ENCODE measurements around the gene PRRT1.

The PRRT1 gene

DNA sequence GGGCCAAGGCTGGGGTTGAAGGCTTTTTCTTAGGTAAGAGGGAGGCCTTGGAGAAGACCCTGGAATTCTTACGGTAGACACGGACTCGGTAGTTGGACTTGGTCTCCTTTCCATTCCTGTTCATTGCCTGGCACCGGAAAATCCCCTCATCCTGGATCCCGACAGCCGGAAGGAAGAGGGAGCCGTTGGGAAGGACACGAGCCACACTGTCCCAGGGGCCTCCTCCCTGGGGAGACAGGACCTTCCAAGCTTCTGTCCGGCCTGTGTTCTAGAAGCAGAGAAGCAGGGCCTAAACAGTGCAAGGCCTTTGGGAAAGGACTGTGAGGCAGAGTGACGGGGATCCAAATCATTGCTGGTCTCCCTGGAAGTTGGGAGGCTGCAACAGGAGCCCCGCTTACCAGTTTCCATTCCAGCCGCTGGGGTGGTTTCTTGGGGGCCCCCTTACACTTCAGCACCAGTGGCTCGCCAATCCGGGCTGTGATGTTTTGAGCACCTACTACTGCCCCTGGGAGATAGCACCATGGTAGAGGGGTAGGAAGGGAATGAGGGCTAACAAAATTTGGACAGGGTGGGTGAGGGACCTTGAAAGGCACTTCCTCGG, 31.8 kb upstream of the PRRT1 start:
- Histone ChIP-seq H3K4ac (ENCODE audit: low read depth in 1 of 2, low read length in 2 of 2) (no peak overlapping the region), H2BK12ac (ENCODE audit: low read length in 2 of 2) (no peak overlapping the region), H3K27me3 (ENCODE audit: control insufficient read depth in 1 of 2, insufficient read depth in 1 of 2, low read length in 2 of 2) (no peaks in the 10 kb centered on the region), H3K9ac (ENCODE audit: low read length) (peak overlapping the region; percentile 36), H3K4me3 (ENCODE audit: insufficient read depth in 1 of 2, low read depth in 1 of 2, low read length in 2 of 2) (no peak overlapping the region), H4K91ac (ENCODE audit: low read length) (no peak overlapping the region), H3K36me3 (ENCODE audit: control insufficient read depth in 1 of 2, insufficient read depth in 2 of 2, low read depth in 1 of 2, low read length in 2 of 2) (peaks cover 67 to 68% of the 10 kb centered on the region in 2 experiments), H2AFZ (ENCODE audit: low read depth, low read length) (no peak overlapping the region), H3K27ac (ENCODE audit: low read length, poor library complexity, severe bottlenecking) (no peak overlapping the region), H3K18ac (ENCODE audit: low read depth in 1 of 2, low read length in 2 of 2) (no peak overlapping the region), H3K4me2 (ENCODE audit: low read length, poor library complexity, severe bottlenecking) (no peak overlapping the region), H2BK15ac (ENCODE audit: low read depth, poor library complexity, severe bottlenecking) (no peak overlapping the region), H3K9me3 (ENCODE audit: control insufficient read depth, low read length) (no peaks in the 10 kb centered on the region), H4K8ac (ENCODE audit: low read length) (no peak overlapping the region), H3K79me1 (replicated peaks; ENCODE audit: low read length, poor library complexity, severe bottlenecking) (peaks cover 36% of the 10 kb centered on the region), H3K14ac (ENCODE audit: low read length in 2 of 2) (no peak overlapping the region), H2BK120ac (ENCODE audit: low read depth, low read length) (no peak overlapping the region), H2AK5ac (ENCODE audit: low read length, severe bottlenecking) (no peak overlapping the region), H3K23ac (ENCODE audit: low read length in 2 of 2) (no peak overlapping the region), H3K4me1 (ENCODE audit: control insufficient read depth, insufficient read depth, low read depth, low read length) (peaks cover 25% of the 10 kb centered on the region), H2BK5ac (ENCODE audit: low read depth, low read length, poor library complexity, severe bottlenecking) (no peak overlapping the region)
- 95% methylated on average over 15 of the region's 15 CpGs for WGBS
- DNase-seq = no peak

GRCh38 chr6:32183030-32183429, 31.3 kb upstream of the PRRT1 start:
- H2AFZ ChIP-seq (ENCODE audit: low read depth, low read length) = no peak overlapping the region
- H3K4me3 ChIP-seq (ENCODE audit: insufficient read depth in 1 of 2, low read depth in 1 of 2, low read length in 2 of 2) = no peak overlapping the region
- no peak overlapping the region for H3K4me2 ChIP-seq (ENCODE audit: low read length, poor library complexity, severe bottlenecking)
- H3K4ac ChIP-seq (ENCODE audit: low read depth in 1 of 2, low read length in 2 of 2) = no peak overlapping the region
- peaks cover 37% of the 10 kb centered on the region for H3K79me1 ChIP-seq (replicated peaks; ENCODE audit: low read length, poor library complexity, severe bottlenecking)
- H2AK5ac ChIP-seq (ENCODE audit: low read length, severe bottlenecking) = no peak overlapping the region
- H3K27ac ChIP-seq (ENCODE audit: low read length, poor library complexity, severe bottlenecking) = no peak overlapping the region
- no peak overlapping the region for H4K91ac ChIP-seq (ENCODE audit: low read length)
- no peaks in the 10 kb centered on the region for H3K9me3 ChIP-seq (ENCODE audit: control insufficient read depth, low read length)
- WGBS = 97% methylated on average over 3 of the region's 3 CpGs
- H3K27me3 ChIP-seq (ENCODE audit: control insufficient read depth in 1 of 2, insufficient read depth in 1 of 2, low read length in 2 of 2) = no peaks in the 10 kb centered on the region
- no peak overlapping the region for H2BK5ac ChIP-seq (ENCODE audit: low read depth, low read length, poor library complexity, severe bottlenecking)
- no peak overlapping the region for H2BK120ac ChIP-seq (ENCODE audit: low read depth, low read length)
- DNase-seq = no peak
- peaks cover 21% of the 10 kb centered on the region for H3K4me1 ChIP-seq (ENCODE audit: control insufficient read depth, insufficient read depth, low read depth, low read length)
- no peak overlapping the region for H3K14ac ChIP-seq (ENCODE audit: low read length in 2 of 2)
- H3K18ac ChIP-seq (ENCODE audit: low read depth in 1 of 2, low read length in 2 of 2) = no peak overlapping the region
- no peak overlapping the region for H2BK15ac ChIP-seq (ENCODE audit: low read depth, poor library complexity, severe bottlenecking)
- H2BK12ac ChIP-seq (ENCODE audit: low read length in 2 of 2) = no peak overlapping the region
- H3K9ac ChIP-seq (ENCODE audit: low read length) = peak overlapping the region; percentile 36
- no peak overlapping the region for H4K8ac ChIP-seq (ENCODE audit: low read length)
- H3K36me3 ChIP-seq (ENCODE audit: control insufficient read depth in 1 of 2, insufficient read depth in 2 of 2, low read depth in 1 of 2, low read length in 2 of 2) = peaks cover 64 to 67% of the 10 kb centered on the region in 2 experiments
- no peak overlapping the region for H3K23ac ChIP-seq (ENCODE audit: low read length in 2 of 2)

DNA sequence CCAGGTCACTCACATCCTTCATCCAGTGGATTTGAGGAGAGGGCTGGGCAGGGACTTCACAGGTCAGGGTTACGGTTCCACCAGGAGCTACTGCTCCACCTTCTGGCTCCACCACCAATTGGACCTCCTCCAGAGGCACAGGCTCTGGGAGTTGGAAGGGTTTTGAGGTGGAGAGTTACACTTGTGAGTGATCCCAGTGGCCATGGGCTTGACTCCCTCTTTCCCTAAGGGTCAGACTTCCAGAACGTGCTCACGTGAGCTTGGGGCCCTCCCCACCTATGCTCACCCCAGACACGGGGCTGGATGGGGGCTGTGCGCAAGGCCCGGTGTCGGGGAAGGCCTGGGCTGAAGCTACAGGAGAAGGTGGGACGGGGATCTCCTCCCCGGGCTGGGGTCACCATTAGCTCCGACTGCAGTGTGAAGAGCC, 30.8 kb upstream of the PRRT1 start:
- H3K4me1 ChIP-seq (ENCODE audit: control insufficient read depth, insufficient read depth, low read depth, low read length) = peaks cover 17% of the 10 kb centered on the region
- no peak overlapping the region for H2BK120ac ChIP-seq (ENCODE audit: low read depth, low read length)
- H2AK5ac ChIP-seq (ENCODE audit: low read length, severe bottlenecking) = no peak overlapping the region
- no peak overlapping the region for H3K18ac ChIP-seq (ENCODE audit: low read depth in 1 of 2, low read length in 2 of 2)
- no peak overlapping the region for H3K23ac ChIP-seq (ENCODE audit: low read length in 2 of 2)
- no peaks in the 10 kb centered on the region for H3K27me3 ChIP-seq (ENCODE audit: control insufficient read depth in 1 of 2, insufficient read depth in 1 of 2, low read length in 2 of 2)
- no peak overlapping the region for H2BK5ac ChIP-seq (ENCODE audit: low read depth, low read length, poor library complexity, severe bottlenecking)
- no peak overlapping the region for H2BK12ac ChIP-seq (ENCODE audit: low read length in 2 of 2)
- no peak overlapping the region for H2BK15ac ChIP-seq (ENCODE audit: low read depth, poor library complexity, severe bottlenecking)
- no peak overlapping the region for H3K4ac ChIP-seq (ENCODE audit: low read depth in 1 of 2, low read length in 2 of 2)
- H3K79me1 ChIP-seq (replicated peaks; ENCODE audit: low read length, poor library complexity, severe bottlenecking) = peaks cover 35% of the 10 kb centered on the region
- no peak overlapping the region for H3K14ac ChIP-seq (ENCODE audit: low read length in 2 of 2)
- WGBS = 96% methylated on average over 9 of the region's 10 CpGs
- H3K9me3 ChIP-seq (ENCODE audit: control insufficient read depth, low read length) = no peaks in the 10 kb centered on the region
- H3K9ac ChIP-seq (ENCODE audit: low read length) = peak overlapping the region; percentile 36
- no peak overlapping the region for H4K8ac ChIP-seq (ENCODE audit: low read length)
- DNase-seq = no peak
- H3K4me3 ChIP-seq (ENCODE audit: insufficient read depth in 1 of 2, low read depth in 1 of 2, low read length in 2 of 2) = no peak overlapping the region
- no peak overlapping the region for H3K27ac ChIP-seq (ENCODE audit: low read length, poor library complexity, severe bottlenecking)
- H3K36me3 ChIP-seq (ENCODE audit: control insufficient read depth in 1 of 2, insufficient read depth in 2 of 2, low read depth in 1 of 2, low read length in 2 of 2) = peaks cover 60 to 62% of the 10 kb centered on the region in 2 experiments
- H4K91ac ChIP-seq (ENCODE audit: low read length) = no peak overlapping the region
- H2AFZ ChIP-seq (ENCODE audit: low read depth, low read length) = no peak overlapping the region
- no peak overlapping the region for H3K4me2 ChIP-seq (ENCODE audit: low read length, poor library complexity, severe bottlenecking)

GRCh38 chr6:32181915-32182529, 30.3 kb upstream of the PRRT1 start:
- Histone ChIP-seq H3K9ac (ENCODE audit: low read length) (peak overlapping the region; percentile 8), H3K14ac (ENCODE audit: low read length in 2 of 2) (no peak overlapping the region), H3K23ac (ENCODE audit: low read length in 2 of 2) (no peak overlapping the region), H3K79me1 (replicated peaks; ENCODE audit: low read length, poor library complexity, severe bottlenecking) (peaks cover 35% of the 10 kb centered on the region), H3K27me3 (ENCODE audit: control insufficient read depth in 1 of 2, insufficient read depth in 1 of 2, low read length in 2 of 2) (no peaks in the 10 kb centered on the region), H3K36me3 (ENCODE audit: control insufficient read depth in 1 of 2, insufficient read depth in 2 of 2, low read depth in 1 of 2, low read length in 2 of 2) (peaks cover 54 to 57% of the 10 kb centered on the region in 2 experiments), H2BK12ac (ENCODE audit: low read length in 2 of 2) (peak overlapping the region in 1 of 2 experiments; percentile 24), H4K91ac (ENCODE audit: low read length) (no peak overlapping the region), H3K4me3 (ENCODE audit: insufficient read depth in 1 of 2, low read depth in 1 of 2, low read length in 2 of 2) (no peak overlapping the region), H3K4me1 (ENCODE audit: control insufficient read depth, insufficient read depth, low read depth, low read length) (peaks cover 14% of the 10 kb centered on the region), H2AK5ac (ENCODE audit: low read length, severe bottlenecking) (no peak overlapping the region), H2BK15ac (ENCODE audit: low read depth, poor library complexity, severe bottlenecking) (no peak overlapping the region), H3K9me3 (ENCODE audit: control insufficient read depth, low read length) (no peaks in the 10 kb centered on the region), H3K27ac (ENCODE audit: low read length, poor library complexity, severe bottlenecking) (no peak overlapping the region), H2BK5ac (ENCODE audit: low read depth, low read length, poor library complexity, severe bottlenecking) (no peak overlapping the region), H3K4me2 (ENCODE audit: low read length, poor library complexity, severe bottlenecking) (no peak overlapping the region), H2BK120ac (ENCODE audit: low read depth, low read length) (no peak overlapping the region), H3K18ac (ENCODE audit: low read depth in 1 of 2, low read length in 2 of 2) (no peak overlapping the region), H3K4ac (ENCODE audit: low read depth in 1 of 2, low read length in 2 of 2) (no peak overlapping the region), H2AFZ (ENCODE audit: low read depth, low read length) (no peak overlapping the region), H4K8ac (ENCODE audit: low read length) (no peak overlapping the region)
- DNase-seq = no peak
- 96% methylated on average over 9 of the region's 10 CpGs for WGBS

Data from mesenchymal stem cell (in vitro differentiated cells and primary cell).